IPS DF 6.9 (cell line): Measurements from ENCODE around the gene NSD2.

Source experiments
- DNase-seq: peaks from one replicate; pipeline ENCODE4 v3.0.0-alpha.2; 2013; ENCODE audit warnings: low read depth, low spot score
- H3K27ac ChIP-seq: one replicate; pipeline ENCODE4 v1.5.1; 2013; ENCODE audit warnings: low read length, control low read depth
- H3K27me3 ChIP-seq: 2 replicates; pipeline ENCODE4 v1.6.1; 2013; ENCODE audit warnings: mild to moderate bottlenecking, low read length; ENCODE audit not compliant: control insufficient read depth, insufficient read depth
- H3K36me3 ChIP-seq: 2 replicates; pipeline ENCODE4 v1.6.1; 2013; ENCODE audit warnings: low read length; ENCODE audit not compliant: control insufficient read depth, insufficient read depth
- H3K4me1 ChIP-seq: 2 replicates; pipeline ENCODE4 v1.6.1; 2013; ENCODE audit warnings: low read length; ENCODE audit not compliant: control insufficient read depth, insufficient read depth
- H3K4me3 ChIP-seq: 2 replicates; pipeline ENCODE4 v1.5.1; 2013; ENCODE audit warnings: mild to moderate bottlenecking, low read length
- H3K9me3 ChIP-seq: 2 replicates; pipeline ENCODE4 v1.6.1; 2013; ENCODE audit warnings: low read length, inconsistent platforms; ENCODE audit not compliant: control insufficient read depth, insufficient read depth
- WGBS: extraction: QIAGEN DNeasy Blood & Tissue Kit; methylation state at CpG from one replicate; pipeline ENCODE4 v1.1.7; 2013; ENCODE audit warnings: mixed read lengths, missing lambda C conversion rate; ENCODE audit not compliant: insufficient read length, insufficient coverage; 5-methylcytosine and 5-hydroxymethylcytosine counted together

The NSD2 gene

DNA sequence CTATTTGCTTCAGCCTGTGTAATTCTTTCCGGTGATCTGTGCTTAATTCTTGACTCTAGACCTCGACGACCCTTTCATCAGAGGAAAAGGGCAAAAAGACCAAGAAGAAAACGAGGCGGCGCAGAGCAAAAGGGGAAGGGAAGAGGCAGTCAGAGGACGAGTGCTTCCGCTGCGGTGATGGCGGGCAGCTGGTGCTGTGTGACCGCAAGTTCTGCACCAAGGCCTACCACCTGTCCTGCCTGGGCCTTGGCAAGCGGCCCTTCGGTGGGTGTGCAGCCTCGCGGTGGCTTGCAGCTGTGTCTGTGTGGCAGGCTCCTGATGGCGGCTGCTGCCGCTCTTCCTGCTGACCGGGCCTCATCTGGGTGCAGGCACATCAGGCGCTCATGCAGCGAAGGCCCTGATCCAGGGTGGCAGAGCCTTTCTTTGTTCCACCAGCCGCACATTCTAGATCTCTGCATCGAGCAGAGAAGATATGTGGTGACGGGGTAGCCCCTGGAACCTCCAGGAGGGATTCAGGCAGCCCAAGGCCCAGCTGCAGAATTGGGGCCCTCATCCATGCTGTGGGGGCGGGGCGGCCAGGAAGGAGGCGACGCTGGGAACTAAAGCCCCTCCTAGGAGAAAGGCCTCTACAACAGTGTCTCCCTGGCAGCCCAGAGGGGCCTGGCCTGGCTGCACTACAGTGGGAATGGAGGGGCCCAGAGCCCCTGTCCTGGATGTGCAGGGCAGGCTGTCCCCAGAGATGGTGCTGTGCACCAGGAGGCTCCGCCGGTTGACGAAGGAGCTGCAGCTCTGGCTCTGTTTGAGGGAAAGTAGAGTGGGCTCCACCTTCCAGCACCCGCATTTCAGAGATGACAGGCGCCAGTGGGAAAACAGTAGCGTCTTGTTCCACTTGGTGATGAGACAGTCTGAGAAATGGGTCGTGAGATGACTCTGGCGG, 105.5 kb downstream of the NSD2 start:
- Histone ChIP-seq H3K27me3 (no peaks in the 10 kb centered on the region), H3K36me3 (peaks cover 23% of the 10 kb centered on the region), H3K9me3 (no peaks in the 10 kb centered on the region), H3K4me1 (no peaks in the 10 kb centered on the region), H3K27ac (no peak overlapping the region), H3K4me3 (no peak overlapping the region)
- WGBS = no CpG with 5 or more reads among the region's 35 CpGs
- DNase-seq = no peak

DNA sequence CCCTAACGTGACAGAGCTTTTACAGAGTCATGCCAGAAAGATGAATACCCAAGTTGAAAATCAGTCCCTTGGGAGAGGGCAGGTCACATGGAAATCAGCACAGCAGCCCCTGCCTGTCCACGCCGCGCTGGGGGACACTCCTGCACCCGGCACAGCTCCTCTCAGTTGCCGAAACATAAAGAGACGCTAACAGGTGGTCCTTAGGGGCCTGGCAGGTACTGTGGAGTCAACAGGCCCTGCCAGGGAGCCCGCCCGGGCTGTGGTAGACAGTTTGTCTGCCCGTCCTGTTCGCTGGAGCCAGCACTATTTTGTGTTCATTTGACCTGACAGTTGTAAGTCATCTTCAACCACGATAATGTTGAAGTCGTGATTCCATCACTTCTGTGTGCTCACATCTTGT, 107.0 kb downstream of the NSD2 start:
- DNase-seq = no peak
- Histone ChIP-seq H3K4me1 (no peaks in the 10 kb centered on the region), H3K36me3 (peaks cover 28% of the 10 kb centered on the region), H3K27ac (no peak overlapping the region), H3K9me3 (no peaks in the 10 kb centered on the region), H3K4me3 (no peak overlapping the region), H3K27me3 (no peaks in the 10 kb centered on the region)
- WGBS = no CpG with 5 or more reads among the region's 13 CpGs

- Histone ChIP-seq H3K4me1 (no peaks in the 10 kb centered on the region), H3K27ac (no peak overlapping the region), H3K27me3 (no peaks in the 10 kb centered on the region), H3K4me3 (no peak overlapping the region), H3K36me3 (peaks cover 35% of the 10 kb centered on the region), H3K9me3 (no peaks in the 10 kb centered on the region)
- DNase-seq = no peak
- WGBS = no CpG with 5 or more reads among the region's 45 CpGs
Observed at GRCh38 chr4:1978741-1979476, 107.7 kb downstream of the NSD2 start.

- Histone ChIP-seq H3K4me3 (no peak overlapping the region), H3K4me1 (no peaks in the 10 kb centered on the region), H3K27me3 (no peaks in the 10 kb centered on the region), H3K9me3 (no peaks in the 10 kb centered on the region), H3K27ac (no peak overlapping the region), H3K36me3 (peaks cover 42% of the 10 kb centered on the region)
- WGBS = no CpG with 5 or more reads among the region's 22 CpGs
- DNase-seq = no peak
Observed at GRCh38 chr4:1979477-1980196, 108.4 kb downstream of the NSD2 start.

- no peaks in the 10 kb centered on the region for H3K4me1 ChIP-seq
- no peak overlapping the region for H3K4me3 ChIP-seq
- no peaks in the 10 kb centered on the region for H3K9me3 ChIP-seq
- no CpG with 5 or more reads among the region's 16 CpGs for WGBS
- peaks cover 42% of the 10 kb centered on the region for H3K36me3 ChIP-seq
- H3K27me3 ChIP-seq = no peaks in the 10 kb centered on the region
- no peak for DNase-seq
- no peak overlapping the region for H3K27ac ChIP-seq
Observed at GRCh38 chr4:1980561-1981041, 109.4 kb downstream of the NSD2 start.

DNA sequence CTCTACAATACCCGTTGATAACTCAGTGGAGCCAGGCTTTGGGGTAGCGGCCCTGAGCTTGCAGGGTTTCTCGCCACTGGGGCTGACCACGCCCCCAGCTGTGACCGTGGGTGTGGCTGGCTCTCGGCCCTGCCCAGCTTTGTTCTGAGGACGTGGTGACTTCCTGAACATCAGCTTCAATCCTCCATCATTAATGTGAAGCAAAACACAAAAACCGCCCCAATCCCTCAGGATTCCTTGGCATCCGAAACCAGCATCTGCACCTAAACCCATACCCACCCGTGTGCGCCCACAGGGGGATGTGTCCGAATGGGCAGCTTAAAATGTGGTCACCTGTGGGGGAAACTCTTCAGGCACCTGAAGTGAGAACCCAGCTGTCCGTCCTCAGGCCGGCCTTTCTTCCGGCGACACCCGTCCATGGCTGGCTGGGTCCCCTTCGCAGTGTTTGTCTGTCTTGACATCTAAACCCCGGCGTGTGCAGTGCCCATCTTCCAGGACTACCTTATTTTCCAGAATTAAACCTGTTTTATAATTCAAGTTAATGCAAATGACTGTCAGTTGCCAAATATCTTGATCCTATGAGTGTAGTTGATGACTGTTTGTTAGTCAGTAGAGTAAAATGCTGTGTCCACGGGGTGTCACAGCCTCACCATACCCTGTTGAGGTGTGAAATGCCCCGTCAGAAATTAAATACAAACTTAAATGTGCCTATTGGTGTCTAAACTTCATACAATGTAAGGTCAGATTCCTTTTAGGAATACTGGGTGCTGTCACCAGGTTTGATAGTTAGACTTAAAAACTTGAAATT, 110.3 kb downstream of the NSD2 start:
- no peak for DNase-seq
- H3K4me1 ChIP-seq = no peaks in the 10 kb centered on the region
- H3K4me3 ChIP-seq = no peak overlapping the region
- H3K27ac ChIP-seq = no peak overlapping the region
- WGBS = no CpG with 5 or more reads among the region's 22 CpGs
- peaks cover 40% of the 10 kb centered on the region for H3K36me3 ChIP-seq
- no peaks in the 10 kb centered on the region for H3K27me3 ChIP-seq
- no peaks in the 10 kb centered on the region for H3K9me3 ChIP-seq

GRCh38 chr4:1982124-1983052, 111.2 kb downstream of the NSD2 start:
- Histone ChIP-seq H3K27ac (no peak overlapping the region), H3K4me1 (no peaks in the 10 kb centered on the region), H3K36me3 (peaks cover 46% of the 10 kb centered on the region), H3K27me3 (no peaks in the 10 kb centered on the region), H3K9me3 (no peaks in the 10 kb centered on the region), H3K4me3 (no peak overlapping the region)
- no peak for DNase-seq
- WGBS = no CpG with 5 or more reads among the region's 16 CpGs

DNA sequence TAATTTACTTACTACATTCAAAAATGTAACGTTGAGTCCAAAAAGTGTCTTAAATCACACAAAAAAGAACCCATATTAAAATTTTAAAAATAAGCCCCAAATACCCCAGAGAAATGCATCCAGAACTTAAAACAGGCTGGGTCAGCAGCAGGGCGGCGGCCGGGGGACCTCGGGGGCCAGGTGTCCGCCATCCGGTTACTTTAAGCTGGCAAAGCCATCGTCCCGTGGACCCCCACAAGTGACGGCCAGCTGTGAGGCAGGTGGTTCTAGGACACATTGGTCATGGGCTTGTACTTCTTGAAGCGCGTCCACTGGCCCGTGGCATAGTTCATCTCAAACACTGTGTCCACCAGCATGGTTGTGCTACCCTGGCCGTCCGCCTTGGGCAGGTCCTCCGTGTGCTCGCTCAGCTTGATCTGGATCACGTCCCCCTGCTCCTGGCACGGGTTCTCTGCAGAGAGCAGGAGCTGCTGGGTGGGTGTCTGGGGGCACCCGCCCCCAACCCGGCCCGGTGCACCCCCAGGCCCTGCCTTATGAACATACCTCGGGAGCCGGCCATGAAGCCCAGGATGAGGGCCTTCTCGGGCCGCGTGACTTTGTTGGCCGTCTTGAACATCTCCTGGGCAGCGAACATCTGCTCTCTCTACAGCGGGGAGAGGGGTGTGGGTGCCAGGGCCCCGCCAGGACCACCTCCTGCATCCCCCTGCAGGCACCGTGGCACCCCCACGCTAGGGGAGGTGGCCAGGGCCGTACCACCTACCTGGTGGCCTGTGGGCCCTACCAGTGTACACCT, 112.1 kb downstream of the NSD2 start:
- no peak overlapping the region for H3K4me3 ChIP-seq
- no peaks in the 10 kb centered on the region for H3K27me3 ChIP-seq
- H3K4me1 ChIP-seq = no peaks in the 10 kb centered on the region
- no CpG with 5 or more reads among the region's 34 CpGs for WGBS
- no peaks in the 10 kb centered on the region for H3K9me3 ChIP-seq
- peaks cover 54% of the 10 kb centered on the region for H3K36me3 ChIP-seq
- no peak for DNase-seq
- H3K27ac ChIP-seq = no peak overlapping the region
